Uterus (tissue), 2 donors: Measurements from ENCODE around the gene HOXA10.

Source experiments
- CTCF ChIP-seq, 4 experiments: fragments of 200-600 bp in 2 of 4; fragments of 450-650 bp in 2 of 4; sonication (generic) in 2 of 4; IDR thresholded peaks; one replicate each; pipeline ENCODE4 v1.5.1; 2016 to 2019; ENCODE audit warnings: antibody characterized with exemption in 4 of 4, mild to moderate bottlenecking in 2 of 4, moderate library complexity in 1 of 4
- POLR2A ChIP-seq, 2 donors: fragments of 450-650 bp; IDR thresholded peaks; one replicate each; pipeline ENCODE4 v1.6.1; 2016; ENCODE audit warnings: antibody characterized with exemption in 2 of 2, mild to moderate bottlenecking in 1 of 2, moderate library complexity in 1 of 2

- no peak for TF ChIP-seq POLR2A (IDR thresholded peaks at IDR 0.05)
- TF ChIP-seq CTCF (IDR thresholded peaks at IDR 0.05), result no peak
Observed at GRCh38 chr7:27122077-27122910, 51.8 kb downstream of the HOXA10 start.
